GM19240 (cell line): ENCODE data around the gene ZNF79.

Source experiments
- DNase-seq: peaks from one replicate; pipeline ENCODE4 v3.0.0; 2011; ENCODE audit warnings: low spot score; ENCODE audit not compliant: insufficient read length

Gene ZNF79

GRCh38 chr9:127423934-127424675 lies at the start of gene ZNF79:
ZNF79 (plus strand) TSS chr9:127424382; CDS start chr9:127424788, 406 bp downstream.
- DNase-seq, result peak; percentile 94

GRCh38 chr9:127380479-127380878 lies 43.7 kb upstream of the ZNF79 start:
- DNase-seq, result no peak

GRCh38 chr9:127382541-127382940 lies 41.6 kb upstream of the ZNF79 start:
- DNase-seq, result no peak

GRCh38 chr9:127384016-127384730 lies 40.0 kb upstream of the ZNF79 start:
- no peak for DNase-seq

- DNase-seq, result no peak
Measured at GRCh38 chr9:127384901-127385300, 39.3 kb upstream of the ZNF79 start.

- DNase-seq, result no peak
Measured at GRCh38 chr9:127386249-127386648, 37.9 kb upstream of the ZNF79 start.

- DNase-seq, result no peak
Measured at GRCh38 chr9:127386981-127387380, 37.2 kb upstream of the ZNF79 start.

GRCh38 chr9:127388037-127388855 lies 35.9 kb upstream of the ZNF79 start:
- DNase-seq, result peak; percentile 26

GRCh38 chr9:127388856-127389238 lies 35.3 kb upstream of the ZNF79 start:
- no peak for DNase-seq

GRCh38 chr9:127389381-127390247 lies 34.6 kb upstream of the ZNF79 start:
- no peak for DNase-seq

- DNase-seq, result no peak
Measured at GRCh38 chr9:127390248-127390545, 34.0 kb upstream of the ZNF79 start.

- DNase-seq, result no peak
Measured at GRCh38 chr9:127390563-127390962, 33.6 kb upstream of the ZNF79 start.

- no peak for DNase-seq
Measured at GRCh38 chr9:127392166-127392565, 32.0 kb upstream of the ZNF79 start.

GRCh38 chr9:127392976-127393375 lies 31.2 kb upstream of the ZNF79 start:
- DNase-seq, result no peak

- DNase-seq, result no peak
Measured at GRCh38 chr9:127393645-127394044, 30.5 kb upstream of the ZNF79 start.

- DNase-seq, result no peak
Measured at GRCh38 chr9:127395497-127396252, 28.5 kb upstream of the ZNF79 start.

GRCh38 chr9:127396253-127396807 lies 27.9 kb upstream of the ZNF79 start:
- DNase-seq, result no peak

GRCh38 chr9:127396808-127397645 lies 27.2 kb upstream of the ZNF79 start, which contains the start of gene SLC2A8:
SLC2A8 (plus strand) TSS chr9:127397169; CDS start chr9:127397231, 62 bp downstream.
- DNase-seq, result peak; percentile 82

GRCh38 chr9:127397646-127398274 lies 26.4 kb upstream of the ZNF79 start:
- DNase-seq, result no peak
